GM23338 (cell line): ENCODE measurements around the gene FAM227A. TPM values are rescaled to one million over a fixed set of nuclear protein-coding genes. Genes with fewer than 3 reads are reported as not detected.

ENCODE experiments used
- ATAC-seq: fragments of 200-7000 bp; cut with Tn5 transposase; 3 replicates; pipeline ENCODE4 v1.9.1; 2020
- DNase-seq: peaks from one replicate; pipeline ENCODE4 v3.0.0-alpha.2; 2015; ENCODE audit warnings: low spot score
- H2AFZ ChIP-seq: fragments of 200-600 bp; sonication (generic); 2 replicates; pipeline ENCODE4 v1.8.0; 2016; ENCODE audit warnings: antibody characterized with exemption, mild to moderate bottlenecking, moderate library complexity
- H3F3A ChIP-seq: fragments of 200-600 bp; sonication (generic); replicated peaks from 2 replicates; pipeline ENCODE4 v1.8.0; 2017; ENCODE audit warnings: antibody characterized with exemption, mixed run types, low read depth
- H3K27ac ChIP-seq: fragments of 200-600 bp; sonication (generic); 2 replicates; pipeline ENCODE4 v1.6.1; 2016; ENCODE audit warnings: low read depth
- H3K27me3 ChIP-seq: fragments of 200-600 bp; sonication (generic); 2 replicates; pipeline ENCODE4 v1.8.0; 2016; ENCODE audit warnings: mild to moderate bottlenecking, mixed run types, moderate library complexity; ENCODE audit not compliant: insufficient read depth
- H3K36me3 ChIP-seq: fragments of 200-600 bp; sonication (generic); 2 replicates; pipeline ENCODE4 v1.8.0; 2016; ENCODE audit warnings: mild to moderate bottlenecking; ENCODE audit not compliant: insufficient read depth
- H3K4me1 ChIP-seq: fragments of 200-600 bp; sonication (generic); 2 replicates; pipeline ENCODE4 v1.8.0; 2016; ENCODE audit warnings: mild to moderate bottlenecking, moderate library complexity; ENCODE audit not compliant: insufficient read depth
- H3K4me2 ChIP-seq: fragments of 200-600 bp; sonication (generic); 2 replicates; pipeline ENCODE4 v1.7.1; 2017; ENCODE audit warnings: mixed run types
- H3K4me3 ChIP-seq: fragments of 200-600 bp; sonication (generic); 2 replicates; pipeline ENCODE4 v1.6.1; 2016; ENCODE audit warnings: mixed run types
- H3K79me2 ChIP-seq: fragments of 200-600 bp; sonication (generic); replicated peaks from 2 replicates; pipeline ENCODE4 v1.8.0; 2017; ENCODE audit warnings: mild to moderate bottlenecking; ENCODE audit not compliant: insufficient read depth
- H3K9me2 ChIP-seq: fragments of 200-600 bp; sonication (generic); 2 replicates; pipeline ENCODE4 v1.8.0; 2017; ENCODE audit not compliant: insufficient read depth
- H4K20me1 ChIP-seq: fragments of 200-600 bp; sonication (generic); replicated peaks from 2 replicates; pipeline ENCODE4 v1.8.0; 2017; ENCODE audit warnings: mild to moderate bottlenecking; ENCODE audit not compliant: insufficient read depth
- H3K27ac Mint-ChIP-seq: 2 replicates; pipeline ENCODE4 v1.8.0; 2020; ENCODE audit warnings: inconsistent platforms, mild to moderate bottlenecking, moderate library complexity, mixed read lengths
- H3K27me3 Mint-ChIP-seq: 3 replicates; pipeline ENCODE4 v1.8.0; 2022; ENCODE audit warnings: low read depth, mild to moderate bottlenecking, moderate library complexity, mixed read lengths, inconsistent platforms; ENCODE audit not compliant: insufficient read depth, poor library complexity
- H3K36me3 Mint-ChIP-seq: 3 replicates; pipeline ENCODE4 v1.8.0; 2021; ENCODE audit warnings: low read depth, mild to moderate bottlenecking, inconsistent platforms, moderate library complexity, mixed read lengths
- H3K4me1 Mint-ChIP-seq: 3 replicates; pipeline ENCODE4 v1.8.0; 2020; ENCODE audit warnings: mild to moderate bottlenecking, inconsistent platforms, mixed read lengths
- H3K4me3 Mint-ChIP-seq: 3 replicates; pipeline ENCODE4 v1.8.0; 2021; ENCODE audit warnings: moderate library complexity, mild to moderate bottlenecking, inconsistent platforms, mixed read lengths
- H3K9me3 Mint-ChIP-seq: 3 replicates; pipeline ENCODE4 v1.8.0; 2020; ENCODE audit warnings: moderate library complexity, mild to moderate bottlenecking, inconsistent platforms, mixed read lengths
- CREB1 ChIP-seq: fragments of 250-450 bp; sonication (Bioruptor Pico); IDR thresholded peaks from 2 replicates; pipeline ENCODE4 v1.5.0; 2020; ENCODE audit warnings: low read depth, mild to moderate bottlenecking, moderate library complexity
- CTCF ChIP-seq, 2 experiments: fragments of 200-600 bp in 1 of 2; sonication (generic) in 1 of 2; conservative IDR thresholded peaks; 2 replicates each; pipeline versions ENCODE4 v1.5.1 to v1.6.1; 2016 to 2017; ENCODE audit warnings: antibody characterized with exemption in 2 of 2, low read depth in 2 of 2, mild to moderate bottlenecking in 2 of 2, moderate library complexity in 1 of 2
- ETS1 ChIP-seq: IDR thresholded peaks from 2 replicates; pipeline ENCODE4 v1.6.1; 2016; ENCODE audit warnings: antibody characterized with exemption
- EZH2 ChIP-seq: fragments of 200-600 bp; sonication (generic); IDR thresholded peaks from one replicate; pipeline ENCODE4 v1.8.0; 2017; ENCODE audit warnings: antibody characterized with exemption, mild to moderate bottlenecking, low read depth; ENCODE audit not compliant: unreplicated experiment
- EZH2phosphoT487 ChIP-seq: fragments of 200-600 bp; sonication (generic); IDR thresholded peaks from one replicate; pipeline ENCODE4 v1.8.1; 2018; ENCODE audit warnings: antibody characterized with exemption; ENCODE audit not compliant: unreplicated experiment
- JUNB ChIP-seq: IDR thresholded peaks from one replicate; pipeline ENCODE4 v1.6.1; 2016; ENCODE audit warnings: antibody characterized with exemption; ENCODE audit not compliant: unreplicated experiment
- NANOG ChIP-seq: IDR thresholded peaks from 2 replicates; pipeline ENCODE4 v1.6.1; 2016; ENCODE audit warnings: antibody characterized with exemption, borderline replicate concordance
- POLR2AphosphoS5 ChIP-seq: IDR thresholded peaks from 2 replicates; pipeline ENCODE4 v1.6.1; 2016; ENCODE audit warnings: antibody characterized with exemption, low read depth
- REST ChIP-seq: IDR thresholded peaks from one replicate; pipeline ENCODE4 v1.6.1; 2018; ENCODE audit warnings: antibody characterized with exemption; ENCODE audit not compliant: unreplicated experiment
- ZNF114 ChIP-seq: fragments of 250-450 bp; sonication (Bioruptor Pico); IDR thresholded peaks from 2 replicates; pipeline ENCODE4 v1.5.0; 2020; ENCODE audit warnings: mild to moderate bottlenecking, moderate library complexity
- polyA plus RNA-seq: library from polyadenylated mRNA; unstranded; fragments of >200 nt; fragmentation: Nextera tagmentation; extraction: Ambion mirVana; gene quantifications from 2 replicates; pipeline ENCODE4 v1.2.1, GENCODE V29; 2016
- total RNA-seq: library from RNA; depleted of rRNA; stranded (reverse); fragments of >200 nt; shearing (Covaris generic); gene quantifications from 2 replicates; pipeline ENCODE4 v1.2.3, GENCODE V29; 2014

FAM227A gene
- total and polyA plus RNA-seq, 2 experiments from 2014 or later: 5.8 to 11.0 TPM

GRCh38 chr22:38607680-38608079, 48.5 kb downstream of the FAM227A start:
- Histone ChIP-seq H3K27ac (no peak overlapping the region), H3K36me3 (no peaks in the 10 kb centered on the region), H3K79me2 (no peaks in the 10 kb centered on the region), H3F3A (no peaks in the 10 kb centered on the region; the same call in 1 of the 2 replicates), H3K9me2 (no peaks in the 10 kb centered on the region), H3K4me1 (no peaks in the 10 kb centered on the region), H3K27me3 (no peaks in the 10 kb centered on the region), H2AFZ (no peak overlapping the region), H4K20me1 (0 out of 2 replicates have a peak, but pooled peaks cover 3% of the 10 kb centered on the region), H3K4me3 (no peak overlapping the region), H3K4me2 (no peak overlapping the region)
- DNase-seq (no peak), ATAC-seq (no peak)
- H3K4me1 Mint-ChIP-seq: no peaks in the 10 kb centered on the region
- H3K27ac Mint-ChIP-seq: no peak overlapping the region
- no peak for TF ChIP-seq REST
- H3K27me3 Mint-ChIP-seq: peaks cover 3% of the 10 kb centered on the region
- H3K4me3 Mint-ChIP-seq: no peak overlapping the region
- no peaks in the 10 kb centered on the region for H3K9me3 Mint-ChIP-seq
- H3K36me3 Mint-ChIP-seq: 0 out of 3 replicates have a peak, but pooled peaks cover 3% of the 10 kb centered on the region

- Histone ChIP-seq H3K9me2 (no peaks in the 10 kb centered on the region), H3K4me1 (no peaks in the 10 kb centered on the region)
- H3K4me3 Mint-ChIP-seq: no peak overlapping the region
- TF ChIP-seq ETS1 (no peak), EZH2phosphoT487 (no peak), EZH2 (no peak), ZNF114 (no peak), CREB1 (no peak), NANOG (no peak), CTCF (conservative IDR thresholded peaks at IDR 0.05; ENCODE audit: low read depth in 2 of 2) (no peak), JUNB (no peak), REST (no peak), POLR2AphosphoS5 (no peak)
Measured at GRCh38 chr22:38602166-38602565, 54.0 kb downstream of the FAM227A start.

More at GRCh38 chr22:38602166-38602565, 54.0 kb downstream of the FAM227A start:
- no peak for DNase-seq
- H3K36me3 ChIP-seq: no peaks in the 10 kb centered on the region
- H2AFZ ChIP-seq: no peak overlapping the region
- Mint-ChIP-seq H3K27me3 (peaks cover 5% of the 10 kb centered on the region), H3K27ac (no peak overlapping the region), H3K9me3 (no peaks in the 10 kb centered on the region), H3K36me3 (no peaks in the 10 kb centered on the region), H3K4me1 (peaks cover 4% of the 10 kb centered on the region; the same call in 1 of the 3 replicates)
- 0 out of 2 replicates have a peak, but pooled peaks cover 3% of the 10 kb centered on the region for H4K20me1 ChIP-seq
- no peak overlapping the region for H3K4me3 ChIP-seq
- no peaks in the 10 kb centered on the region for H3K27me3 ChIP-seq
- no peaks in the 10 kb centered on the region for H3K79me2 ChIP-seq
- H3K27ac ChIP-seq: no peak overlapping the region
- no peaks in the 10 kb centered on the region; the same call in 1 of the 2 replicates for H3F3A ChIP-seq
- ATAC-seq: no peak
- no peak overlapping the region for H3K4me2 ChIP-seq
